ENCODE results near the gene PPP1R7.

Gene PPP1R7

GRCh38 chr2:241135737-241136136 is 14.5 kb upstream of the PPP1R7 start:
- H4K20me1 ChIP-seq (ENCODE audit: insufficient read depth, low read length, poor library complexity, severe bottlenecking): no peaks in the 10 kb centered on the region
- H3K4me3 ChIP-seq (ENCODE audit: low read length, poor library complexity, severe bottlenecking): no peak overlapping the region
- no peaks in the 10 kb centered on the region for H3K79me2 ChIP-seq (ENCODE audit: insufficient read depth, low read length)
- no peaks in the 10 kb centered on the region for H3K9me3 ChIP-seq (ENCODE audit: insufficient read depth, low read depth, low read length)
- H3K4me1 ChIP-seq (ENCODE audit: insufficient read depth, low read length, poor library complexity, severe bottlenecking): no peaks in the 10 kb centered on the region
- peaks cover 35% of the 10 kb centered on the region; the same call in 1 of the 2 replicates for H3K36me3 ChIP-seq (ENCODE audit: insufficient read depth, low read length)
- no peak overlapping the region for H3K4me2 ChIP-seq (ENCODE audit: low read depth, low read length, poor library complexity, severe bottlenecking)
- H3K27me3 ChIP-seq (ENCODE audit: insufficient read depth, low read length, poor library complexity, severe bottlenecking): no peaks in the 10 kb centered on the region
- no peak overlapping the region for H2AFZ ChIP-seq (ENCODE audit: low read length)
- H3K9me2 ChIP-seq (replicated peaks; ENCODE audit: low read depth, low read length): no peaks in the 10 kb centered on the region
- TF ChIP-seq EZH2phosphoT487 (IDR thresholded peaks at IDR 0.05; ENCODE audit: borderline replicate concordance) (no peak), CTCF (conservative IDR thresholded peaks at IDR 0.05; ENCODE audit: low read length) (no peak)
- no peaks in the 10 kb centered on the region for H3F3A ChIP-seq (ENCODE audit: low read depth)
- H3K9ac ChIP-seq (ENCODE audit: low read depth, low read length, poor library complexity, severe bottlenecking): no peak overlapping the region

- TF ChIP-seq EZH2phosphoT487 (IDR thresholded peaks at IDR 0.05; ENCODE audit: borderline replicate concordance) (no peak), CTCF (conservative IDR thresholded peaks at IDR 0.05; ENCODE audit: low read length) (no peak)
- Histone ChIP-seq H3F3A (ENCODE audit: low read depth) (no peaks in the 10 kb centered on the region), H3K9ac (ENCODE audit: low read depth, low read length, poor library complexity, severe bottlenecking) (no peak overlapping the region), H3K4me1 (ENCODE audit: insufficient read depth, low read length, poor library complexity, severe bottlenecking) (no peaks in the 10 kb centered on the region), H3K4me2 (ENCODE audit: low read depth, low read length, poor library complexity, severe bottlenecking) (no peak overlapping the region), H3K36me3 (ENCODE audit: insufficient read depth, low read length) (peaks cover 35% of the 10 kb centered on the region; the same call in 1 of the 2 replicates), H3K9me2 (replicated peaks; ENCODE audit: low read depth, low read length) (no peaks in the 10 kb centered on the region), H3K27me3 (ENCODE audit: insufficient read depth, low read length, poor library complexity, severe bottlenecking) (no peaks in the 10 kb centered on the region), H3K79me2 (ENCODE audit: insufficient read depth, low read length) (no peaks in the 10 kb centered on the region), H2AFZ (ENCODE audit: low read length) (no peak overlapping the region), H4K20me1 (ENCODE audit: insufficient read depth, low read length, poor library complexity, severe bottlenecking) (no peaks in the 10 kb centered on the region), H3K4me3 (ENCODE audit: low read length, poor library complexity, severe bottlenecking) (no peak overlapping the region), H3K9me3 (ENCODE audit: insufficient read depth, low read depth, low read length) (no peaks in the 10 kb centered on the region)
These were observed 14.1 kb upstream of the PPP1R7 start for GRCh38 chr2:241136191-241136590.

GRCh38 chr2:241136661-241137260 is 13.5 kb upstream of the PPP1R7 start:
- no peak overlapping the region for H3K4me2 ChIP-seq (ENCODE audit: low read depth, low read length, poor library complexity, severe bottlenecking)
- TF ChIP-seq CTCF (conservative IDR thresholded peaks at IDR 0.05; ENCODE audit: low read length) (no peak), EZH2phosphoT487 (IDR thresholded peaks at IDR 0.05; ENCODE audit: borderline replicate concordance) (no peak)
- H2AFZ ChIP-seq (ENCODE audit: low read length): no peak overlapping the region
- H3K9ac ChIP-seq (ENCODE audit: low read depth, low read length, poor library complexity, severe bottlenecking): no peak overlapping the region
- H3K27me3 ChIP-seq (ENCODE audit: insufficient read depth, low read length, poor library complexity, severe bottlenecking): no peaks in the 10 kb centered on the region
- no peaks in the 10 kb centered on the region for H4K20me1 ChIP-seq (ENCODE audit: insufficient read depth, low read length, poor library complexity, severe bottlenecking)
- H3K9me3 ChIP-seq (ENCODE audit: insufficient read depth, low read depth, low read length): no peaks in the 10 kb centered on the region
- H3K4me1 ChIP-seq (ENCODE audit: insufficient read depth, low read length, poor library complexity, severe bottlenecking): no peaks in the 10 kb centered on the region
- no peaks in the 10 kb centered on the region for H3K9me2 ChIP-seq (replicated peaks; ENCODE audit: low read depth, low read length)
- H3F3A ChIP-seq (ENCODE audit: low read depth): no peaks in the 10 kb centered on the region
- no peaks in the 10 kb centered on the region for H3K79me2 ChIP-seq (ENCODE audit: insufficient read depth, low read length)
- peaks cover 35% of the 10 kb centered on the region; the same call in 1 of the 2 replicates for H3K36me3 ChIP-seq (ENCODE audit: insufficient read depth, low read length)
- H3K4me3 ChIP-seq (ENCODE audit: low read length, poor library complexity, severe bottlenecking): no peak overlapping the region

Measured in Loucy (cell line).